HepG2 (cell line): Measurements from ENCODE around the gene ECE2. TPM values are rescaled to one million over a fixed set of nuclear protein-coding genes. Genes with fewer than 3 reads are reported as not detected.
A peak's percentile ranks its signal among the peaks of the same experiment; 100 is the strongest.

ENCODE experiments used
- ATF4 ChIP-seq, 2 experiments: fragments of 450-650 bp in 1 of 2; sonication (generic) in 1 of 2; formaldehyde crosslinking; IDR thresholded peaks; 2 replicates each; pipeline versions ENCODE4 v1.5.0 to v1.8.0; 2020 to 2022; ENCODE audit warnings: mild to moderate bottlenecking in 1 of 2, missing genetic modification reagents in 1 of 2
- GTF2F1 ChIP-seq: fragments of 150-350 bp; IDR thresholded peaks from 2 replicates; pipeline ENCODE4 v1.6.1; 2014; ENCODE audit warnings: low read length
- HHEX ChIP-seq: IDR thresholded peaks from 2 replicates; pipeline ENCODE4 v1.6.1; 2016; ENCODE audit warnings: control low read depth
- HNRNPK ChIP-seq: fragments of 200-400 bp; formaldehyde crosslinking; IDR thresholded peaks from 2 replicates; pipeline ENCODE4 v1.6.1; 2018; ENCODE audit warnings: low read length, low read depth, moderate library complexity, mild to moderate bottlenecking; ENCODE audit not compliant: poor library complexity, severe bottlenecking
- HOXA5 ChIP-seq: sonication (generic); formaldehyde crosslinking; IDR thresholded peaks from 2 replicates; pipeline ENCODE4 v1.4.0; 2020; ENCODE audit warnings: missing genetic modification reagents
- HOXD1 ChIP-seq: sonication (generic); formaldehyde crosslinking; IDR thresholded peaks from 2 replicates; pipeline ENCODE4 v1.5.0; 2020; ENCODE audit warnings: missing genetic modification reagents
- KLF15 ChIP-seq: sonication (generic); formaldehyde crosslinking; IDR thresholded peaks from 2 replicates; pipeline ENCODE4 v1.8.1; 2023; ENCODE audit warnings: borderline replicate concordance, mild to moderate bottlenecking, inconsistent platforms, missing genetic modification reagents, mixed read lengths
- MAZ ChIP-seq, 2 experiments: sonication (generic) in 1 of 2; formaldehyde crosslinking in 1 of 2; IDR thresholded peaks; 2 replicates each; pipeline versions ENCODE4 v1.5.0 to v1.6.1; 2012 to 2020; ENCODE audit warnings: low read depth in 2 of 2, mild to moderate bottlenecking in 2 of 2, borderline replicate concordance in 1 of 2, improper control_type of control experiment in 1 of 2, low read length in 1 of 2, missing genetic modification reagents in 1 of 2, moderate library complexity in 1 of 2
- NR2F6 ChIP-seq, 2 experiments: IDR thresholded peaks; 2 replicates each; pipeline ENCODE4 v1.6.1; 2016; ENCODE audit warnings: antibody characterized with exemption in 1 of 2, mild to moderate bottlenecking in 1 of 2
- POLR2AphosphoS5 ChIP-seq: IDR thresholded peaks from 2 replicates; pipeline ENCODE4 v1.6.1; 2012; ENCODE audit warnings: low read depth, low read length
- RAD21 ChIP-seq: fragments of 450-650 bp; formaldehyde crosslinking; IDR thresholded peaks from 2 replicates; pipeline ENCODE4 v1.5.0; 2020; ENCODE audit warnings: mild to moderate bottlenecking
- RELA ChIP-seq: sonication (generic); formaldehyde crosslinking; IDR thresholded peaks from 2 replicates; pipeline ENCODE4 v1.4.0; 2020; ENCODE audit warnings: missing genetic modification reagents
- SATB2 ChIP-seq: sonication (generic); formaldehyde crosslinking; IDR thresholded peaks from 2 replicates; pipeline ENCODE4 v1.5.0; 2020; ENCODE audit warnings: missing genetic modification reagents
- SIX1 ChIP-seq: sonication (generic); formaldehyde crosslinking; IDR thresholded peaks from 2 replicates; pipeline ENCODE4 v1.4.0; 2020; ENCODE audit warnings: missing genetic modification reagents, borderline replicate concordance
- SNAPC2 ChIP-seq: sonication (generic); formaldehyde crosslinking; IDR thresholded peaks from 2 replicates; pipeline ENCODE4 v1.8.1; 2022; ENCODE audit warnings: mild to moderate bottlenecking, missing genetic modification reagents
- SNAPC5 ChIP-seq: sonication (generic); formaldehyde crosslinking; IDR thresholded peaks from 2 replicates; pipeline ENCODE4 v1.8.1; 2023; ENCODE audit warnings: mild to moderate bottlenecking, missing genetic modification reagents, borderline replicate concordance
- TBP ChIP-seq: sonication (generic); formaldehyde crosslinking; IDR thresholded peaks from 2 replicates; pipeline ENCODE4 v1.5.0; 2020; ENCODE audit warnings: missing genetic modification reagents
- TBX3 ChIP-seq: fragments of 450-650 bp; IDR thresholded peaks from 2 replicates; pipeline ENCODE4 v1.6.1; 2017; ENCODE audit warnings: antibody characterized with exemption, mild to moderate bottlenecking, inconsistent platforms, borderline replicate concordance
- ZFP36L1 ChIP-seq: sonication (generic); formaldehyde crosslinking; IDR thresholded peaks from 2 replicates; pipeline ENCODE4 v1.8.0; 2022; ENCODE audit warnings: mild to moderate bottlenecking, missing genetic modification reagents, moderate library complexity
- ZNF224 ChIP-seq: sonication (generic); formaldehyde crosslinking; IDR thresholded peaks from 2 replicates; pipeline ENCODE4 v1.5.0; 2020; ENCODE audit warnings: mild to moderate bottlenecking, missing genetic modification reagents
- ZNF34 ChIP-seq: sonication (generic); formaldehyde crosslinking; IDR thresholded peaks from 2 replicates; pipeline ENCODE4 v1.4.0; 2020; ENCODE audit warnings: mild to moderate bottlenecking, missing genetic modification reagents, borderline replicate concordance
- ZNF513 ChIP-seq: sonication (generic); formaldehyde crosslinking; conservative IDR thresholded peaks from 2 replicates; pipeline ENCODE4 v1.5.0; 2020; ENCODE audit warnings: missing genetic modification reagents
- ZNF598 ChIP-seq: sonication (generic); formaldehyde crosslinking; IDR thresholded peaks from 2 replicates; pipeline ENCODE4 v1.5.1; 2020; ENCODE audit warnings: mild to moderate bottlenecking, missing genetic modification reagents, borderline replicate concordance
- ZNF704 ChIP-seq: sonication (generic); formaldehyde crosslinking; IDR thresholded peaks from 2 replicates; pipeline ENCODE4 v1.8.1; 2023; ENCODE audit warnings: mild to moderate bottlenecking, inconsistent platforms, moderate library complexity, missing genetic modification reagents, borderline replicate concordance
- polyA plus RNA-seq, 8 experiments: library from polyadenylated mRNA; depleted of rRNA in 3 of 8; stranded (reverse) in 7 of 8; unstranded in 1 of 8; fragments of >200 nt; fragmentation: Illumina TruSeq in 4 of 8; extraction: Trizol in 4 of 8; gene quantifications; 2 replicates each; pipeline versions ENCODE4 v1.2.1 to v1.2.3, GENCODE V29; 2011 to 2016; ENCODE audit warnings: low read depth in 4 of 8, missing spikeins in 1 of 8, mixed read lengths in 1 of 8; ENCODE audit not compliant: insufficient read depth in 1 of 8
- total RNA-seq, 5 experiments: library from RNA; depleted of rRNA; stranded (reverse); fragments of >200 nt; fragmentation: Illumina TruSeq; extraction: Trizol; gene quantifications; 2 replicates each; pipeline ENCODE4 v1.2.3, GENCODE V29; 2016; ENCODE audit warnings: low read depth in 1 of 5

ECE2 gene
- total and polyA plus RNA-seq, 2 of the 13 experiments (the other 11 are each of a cell fraction or from before 2014, with no cell fraction given), result not detected

- TF ChIP-seq ATF4 (CRISPR knock-in tag; IDR thresholded peaks at IDR 0.05) (peak in 1 of 2 experiments; percentile 64; a peak in 1 of 4 replicates), TBX3 (no peak), RAD21 (CRISPR knock-in tag) (peak; percentile 99), ZNF224 (CRISPR knock-in tag) (no peak; the same call in 1 of the 2 replicates), ZNF598 (CRISPR knock-in tag) (no peak), ZNF513 (CRISPR knock-in tag) (0 out of 2 replicates have a peak, but pooled peaks have one; percentile 65), HOXA5 (CRISPR knock-in tag) (peak; percentile 93), SNAPC2 (CRISPR knock-in tag) (no peak), ZNF704 (CRISPR knock-in tag) (peak; percentile 93), GTF2F1 (no peak), KLF15 (no peak), HHEX (CRISPR knock-in tag) (no peak), HOXD1 (CRISPR knock-in tag) (peak; percentile 59; the same call in 1 of the 2 replicates), MAZ (IDR thresholded peaks at IDR 0.05; ENCODE audit: borderline replicate concordance, low read depth, low read length) (peak; percentile 43; the same call in 1 of the 2 replicates), MAZ (CRISPR knock-in tag; IDR thresholded peaks at IDR 0.05; ENCODE audit: low read depth) (peak; percentile 94), POLR2AphosphoS5 (peak; percentile 48), NR2F6 (IDR thresholded peaks at IDR 0.05) (peak; percentile 98), NR2F6 (CRISPR knock-in tag; IDR thresholded peaks at IDR 0.05) (peak; percentile 100), RELA (CRISPR knock-in tag) (peak; percentile 92; the same call in 1 of the 2 replicates), SIX1 (CRISPR knock-in tag) (peak; percentile 46; the same call in 1 of the 2 replicates), SATB2 (CRISPR knock-in tag) (no peak), TBP (CRISPR knock-in tag) (no peak), SNAPC5 (CRISPR knock-in tag) (no peak), HNRNPK (peak; percentile 20), ZFP36L1 (CRISPR knock-in tag) (no peak), ZNF34 (CRISPR knock-in tag) (no peak; the same call in none of the 2 replicates)
Observed at GRCh38 chr3:184241447-184242296, 34.1 kb upstream of the ECE2 start (continued).
